GM04503 (cell line): ENCODE results near the gene CCDC15.
A peak's percentile ranks its signal among the peaks of the same experiment; 100 is the strongest.
"Not testable (repeated sequence)": the region's sequence is repeated elsewhere in the genome, so short reads cannot be mapped to it uniquely, and the experiment has no call there.

Experiments
- DNase-seq: peaks from one replicate; pipeline ENCODE4 v3.0.0-alpha.2; 2012; ENCODE audit warnings: low read depth

CCDC15 gene

DNA sequence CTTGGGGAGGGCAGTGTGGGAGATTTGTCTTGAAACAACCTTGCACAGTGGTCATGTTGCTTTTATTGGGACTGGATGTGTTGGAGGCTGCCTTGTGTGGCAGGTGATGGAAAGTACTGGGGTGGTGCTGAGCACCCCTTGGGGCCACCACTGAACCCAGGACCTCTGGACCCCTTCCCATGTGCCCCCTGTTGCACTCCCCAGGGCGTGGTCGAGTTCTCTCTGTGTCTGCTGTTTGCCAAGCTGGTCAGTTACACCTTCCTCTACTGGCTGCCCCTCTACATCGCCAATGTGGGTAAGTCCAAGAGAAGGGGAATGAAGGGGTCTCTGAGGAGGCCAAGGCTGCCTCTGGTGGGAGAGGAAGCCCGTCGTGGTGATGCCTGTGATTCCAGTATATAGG lies 128.0 kb downstream of the CCDC15 start:
- DNase-seq, result no peak

DNA sequence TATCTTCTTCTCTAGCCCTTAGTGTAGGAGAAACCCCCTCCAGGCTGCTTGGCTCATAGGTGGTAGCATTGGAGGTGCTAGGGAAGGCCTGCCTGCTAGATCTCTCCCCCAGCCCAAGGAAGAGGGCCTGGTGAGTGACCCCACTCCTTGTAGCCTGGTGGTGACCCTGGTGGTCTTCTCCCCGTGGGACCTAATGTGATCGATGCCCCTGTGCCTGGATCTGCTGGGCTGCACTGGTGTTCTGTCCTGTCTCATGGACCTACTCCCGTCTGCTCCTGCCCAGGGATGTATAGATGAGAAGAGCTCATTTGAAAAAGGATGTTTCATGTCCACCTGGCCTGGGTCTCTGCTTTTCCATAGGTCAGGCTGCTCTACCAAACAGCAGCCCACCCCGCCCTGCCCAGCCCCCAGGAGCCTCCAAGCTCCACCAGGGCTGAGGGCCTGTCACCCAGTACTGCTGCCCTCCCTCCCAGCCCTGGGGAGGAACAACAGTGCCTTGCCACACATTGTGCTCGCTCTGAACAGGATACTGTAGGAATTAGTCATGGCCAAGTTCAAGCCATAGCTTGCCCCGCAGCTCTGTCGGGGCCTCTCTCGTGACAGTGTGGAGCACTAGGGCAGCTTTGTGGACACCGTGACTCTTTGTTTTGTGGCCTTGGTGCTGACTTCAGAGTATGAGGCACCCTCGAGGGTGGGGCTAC lies 128.8 kb downstream of the CCDC15 start:
- DNase-seq, result peak; percentile 44

DNA sequence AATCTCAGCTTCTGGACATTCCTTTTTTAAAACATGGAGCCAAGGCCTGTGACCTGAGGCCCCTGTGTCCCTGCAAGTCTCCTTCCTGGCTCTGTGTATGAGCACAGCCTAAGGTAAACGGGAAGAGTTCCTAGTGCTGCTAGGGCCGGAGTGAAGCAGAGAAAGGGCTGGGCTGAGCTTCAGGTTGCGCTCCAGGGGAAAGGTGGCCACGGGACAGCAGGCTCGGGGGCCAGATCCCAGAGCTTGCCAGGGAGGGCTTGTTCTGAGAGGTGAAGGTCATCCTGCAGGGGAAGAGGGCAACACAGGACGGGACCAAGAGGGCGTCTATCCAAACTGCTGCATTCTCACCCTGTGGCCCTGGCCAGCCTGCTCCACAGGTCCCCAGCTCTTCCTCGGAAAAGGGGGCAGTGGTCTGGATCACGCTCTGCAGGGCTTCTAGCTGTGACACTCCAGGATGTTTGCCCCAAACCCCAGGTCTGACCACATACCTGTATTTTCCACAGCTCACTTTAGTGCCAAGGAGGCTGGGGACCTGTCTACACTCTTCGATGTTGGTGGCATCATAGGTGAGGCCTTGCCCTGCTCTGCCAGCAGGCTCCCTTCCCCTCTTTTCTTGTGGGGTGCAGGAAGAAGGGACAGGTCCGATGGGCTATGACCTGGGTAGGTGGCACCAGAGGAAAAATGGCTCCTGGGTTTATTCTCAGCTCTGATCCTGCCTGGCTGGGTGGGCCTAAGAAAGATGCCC lies 129.5 kb downstream of the CCDC15 start:
- DNase-seq, result no peak

DNA sequence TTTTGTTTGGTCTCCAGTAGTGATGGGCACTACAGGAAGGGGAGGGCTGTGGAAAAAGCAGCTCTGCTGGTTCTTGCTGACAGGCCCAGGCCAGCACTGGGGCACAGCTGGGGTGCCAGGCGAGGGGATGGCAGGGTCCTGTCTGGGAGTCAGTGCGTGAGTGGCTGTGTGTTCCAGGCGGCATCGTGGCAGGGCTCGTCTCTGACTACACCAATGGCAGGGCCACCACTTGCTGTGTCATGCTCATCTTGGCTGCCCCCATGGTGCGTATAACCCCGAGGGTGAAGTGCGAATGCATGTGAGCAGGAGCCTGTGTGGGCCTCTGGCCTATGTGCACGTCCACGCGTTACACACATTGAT lies 130.0 kb downstream of the CCDC15 start:
- DNase-seq, result no peak

DNA sequence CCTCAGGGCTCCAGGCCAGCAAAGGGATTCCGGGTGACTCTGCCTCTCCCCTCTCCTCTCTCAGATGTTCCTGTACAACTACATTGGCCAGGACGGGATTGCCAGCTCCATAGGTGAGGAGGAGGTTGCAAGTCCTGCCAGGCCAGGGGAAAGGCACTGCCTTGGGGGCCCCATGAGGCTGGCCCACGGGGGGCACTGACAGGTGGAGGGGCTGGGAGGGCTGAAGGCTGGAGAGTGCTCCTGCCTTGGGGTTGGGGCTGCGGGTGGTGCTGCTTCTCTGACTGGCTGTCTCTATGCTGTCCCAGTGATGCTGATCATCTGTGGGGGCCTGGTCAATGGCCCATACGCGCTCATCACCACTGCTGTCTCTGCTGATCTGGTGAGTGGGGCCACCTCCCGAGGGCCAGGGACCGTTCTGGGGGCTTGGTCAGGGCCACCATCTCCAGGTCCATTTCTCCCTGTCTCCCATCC lies 130.8 kb downstream of the CCDC15 start:
- no peak for DNase-seq

DNA sequence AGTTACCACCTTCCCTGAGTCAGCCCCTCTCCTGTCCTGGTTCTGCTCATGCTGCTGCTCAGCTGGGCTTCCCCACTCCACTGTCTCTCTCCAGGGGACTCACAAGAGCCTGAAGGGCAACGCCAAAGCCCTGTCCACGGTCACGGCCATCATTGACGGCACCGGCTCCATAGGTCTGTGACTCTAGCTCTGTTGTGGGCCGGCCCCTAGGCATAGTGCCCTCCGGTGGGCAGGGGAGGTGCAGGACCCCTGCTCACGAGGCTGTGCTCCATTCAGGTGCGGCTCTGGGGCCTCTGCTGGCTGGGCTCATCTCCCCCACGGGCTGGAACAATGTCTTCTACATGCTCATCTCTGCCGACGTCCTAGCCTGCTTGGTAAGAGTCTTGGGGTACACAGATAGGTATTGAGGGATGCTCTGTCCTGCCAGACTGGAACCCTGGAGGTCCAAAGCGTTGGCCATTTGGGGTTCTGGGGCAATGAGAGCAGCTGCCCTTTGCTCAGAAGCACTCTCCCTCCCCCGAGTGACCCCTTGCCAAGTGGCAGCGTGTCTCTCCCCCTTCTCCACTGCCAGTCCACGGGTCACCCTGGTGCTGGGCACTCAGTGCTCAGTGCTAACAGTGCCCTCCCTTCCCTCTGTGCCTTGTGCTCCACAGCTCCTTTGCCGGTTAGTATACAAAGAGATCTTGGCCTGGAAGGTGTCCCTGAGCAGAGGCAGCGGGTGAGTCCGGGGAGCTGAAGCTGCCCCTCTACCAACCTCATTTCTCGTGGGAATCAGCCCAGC lies 131.5 kb downstream of the CCDC15 start:
- no peak for DNase-seq

DNA sequence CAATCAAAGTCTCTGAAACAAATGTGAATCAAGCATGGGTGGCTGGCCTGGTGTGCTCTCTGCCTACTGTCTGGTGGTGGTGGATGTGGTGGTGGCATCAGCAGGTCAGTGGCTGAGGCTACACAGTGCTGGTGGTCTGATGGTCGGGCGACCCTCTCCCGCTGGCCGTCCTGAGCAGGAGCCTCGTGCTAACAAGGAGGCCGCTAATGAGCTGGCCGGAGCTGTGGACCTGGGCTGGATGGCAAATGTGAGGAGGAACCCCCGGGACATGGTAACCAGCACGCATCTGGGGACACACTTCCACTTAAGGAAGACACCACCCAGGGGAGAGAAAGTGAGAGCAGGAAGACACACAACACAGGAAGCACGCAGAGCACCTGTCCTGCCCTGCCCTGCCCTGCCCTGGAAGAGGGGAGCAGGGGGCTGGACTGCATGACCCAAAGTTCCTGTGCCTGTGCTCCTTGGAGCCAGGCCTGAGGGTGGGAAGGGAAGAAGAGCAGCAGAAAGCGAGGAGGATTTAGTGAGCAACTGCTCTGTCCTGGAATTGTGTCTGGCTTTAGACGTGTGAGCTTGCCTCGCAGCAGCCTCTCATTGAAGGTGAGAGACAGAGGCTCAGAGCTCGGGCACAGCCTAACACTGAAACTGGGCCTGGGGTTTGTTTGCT lies 132.8 kb downstream of the CCDC15 start:
- DNase-seq, result no peak

DNA sequence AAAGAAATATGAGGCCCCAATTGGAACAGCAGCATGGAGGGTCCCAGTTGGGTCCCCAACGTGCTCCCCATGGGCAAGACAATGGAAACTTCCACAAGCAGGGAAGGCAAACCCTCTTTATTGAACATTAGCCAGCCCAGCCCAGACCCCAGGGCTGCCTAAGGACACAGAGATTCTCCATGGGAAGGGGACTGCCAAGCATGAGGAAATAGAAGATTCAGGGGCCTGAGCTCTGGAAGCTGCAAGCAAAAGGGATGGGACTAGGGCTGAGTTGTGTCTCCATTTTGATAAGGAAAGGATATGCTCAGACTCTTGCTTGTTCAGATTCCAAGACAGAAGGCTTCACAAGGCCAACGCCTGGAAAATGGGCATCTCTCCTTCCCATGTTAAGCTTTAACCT lies 134.1 kb downstream of the CCDC15 start:
- no peak for DNase-seq

DNA sequence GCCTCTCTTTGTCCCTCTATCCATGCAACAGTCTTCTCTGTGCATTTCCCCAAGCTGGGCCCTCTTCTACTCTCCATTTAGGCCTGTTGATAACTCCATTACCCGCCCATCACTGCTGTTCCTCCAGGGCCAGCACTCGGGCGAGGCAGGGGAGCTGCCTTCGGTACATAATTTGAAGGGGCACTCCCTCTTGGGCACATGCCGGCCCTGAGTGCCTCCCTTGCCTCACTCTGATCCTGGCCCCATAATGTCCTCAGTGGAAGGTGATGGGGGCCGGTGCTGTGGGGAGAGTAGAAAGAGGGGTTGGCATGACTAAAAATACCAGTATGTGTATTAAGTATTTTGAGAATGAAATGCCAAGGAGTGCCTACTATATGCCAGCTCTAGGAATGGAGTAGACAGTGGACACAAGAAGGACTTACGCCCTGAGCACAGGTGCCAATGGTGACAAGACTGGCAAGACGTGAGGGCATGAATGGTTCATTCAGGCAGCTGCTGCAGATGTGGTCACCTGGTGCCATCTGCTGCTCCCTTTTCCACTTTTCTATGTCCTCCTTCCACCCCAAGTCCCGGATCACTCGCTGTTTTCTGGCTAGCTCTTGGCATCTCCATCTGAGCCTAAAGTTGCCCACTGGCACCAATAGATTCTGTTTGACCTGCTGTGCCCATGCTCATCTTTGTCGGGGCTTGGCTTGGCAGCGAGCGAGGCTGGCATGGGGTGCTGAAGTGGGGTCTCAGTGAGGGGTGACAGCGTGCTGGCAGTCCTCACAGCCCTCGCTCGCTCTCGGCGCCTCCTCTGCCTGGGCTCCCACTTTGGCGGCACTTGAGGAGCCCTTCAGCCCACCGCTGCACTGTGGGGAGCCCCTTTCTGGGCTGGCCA lies 134.8 kb downstream of the CCDC15 start:
- no peak for DNase-seq

DNA sequence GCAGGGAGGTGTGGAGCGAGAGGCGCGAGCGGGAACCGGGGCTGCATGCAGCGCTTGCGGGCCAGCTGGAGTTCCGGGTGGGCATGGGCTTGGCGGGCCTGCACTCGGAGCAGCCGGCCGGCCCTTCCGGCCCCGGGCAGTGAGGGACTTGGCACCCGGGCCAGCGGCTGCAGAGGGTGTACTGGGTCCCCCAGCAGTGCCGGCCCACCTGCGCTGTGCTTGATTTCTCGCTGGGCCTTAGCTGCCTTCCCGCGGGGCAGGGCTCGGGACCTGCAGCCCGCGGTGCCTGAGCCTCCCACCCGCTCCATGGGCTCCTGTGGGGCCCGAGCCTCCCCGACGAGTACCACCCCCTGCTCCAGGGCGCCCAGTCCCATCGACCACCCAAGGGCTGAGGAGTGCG lies 135.5 kb downstream of the CCDC15 start:
- not testable (repeated sequence) for DNase-seq

DNA sequence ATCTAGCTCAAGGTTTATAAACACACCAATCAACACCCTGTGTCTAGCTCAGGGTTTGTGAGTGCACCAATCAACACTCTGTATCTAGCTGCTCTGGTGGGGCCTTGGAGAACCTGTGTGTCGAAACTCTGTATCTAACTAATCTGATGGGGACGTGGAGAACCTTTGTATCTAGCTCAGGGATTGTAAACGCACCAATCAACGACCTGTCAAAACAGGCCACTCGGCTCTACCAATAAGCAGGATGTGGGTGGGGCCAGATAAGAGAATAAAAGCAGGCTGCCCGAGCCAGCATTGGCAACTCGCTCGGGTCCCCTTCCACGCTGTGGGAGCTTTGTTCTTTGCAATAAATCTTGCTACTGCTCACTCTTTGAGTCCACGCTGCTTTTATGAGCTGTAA lies 136.1 kb downstream of the CCDC15 start:
- DNase-seq, result not testable (repeated sequence)

DNA sequence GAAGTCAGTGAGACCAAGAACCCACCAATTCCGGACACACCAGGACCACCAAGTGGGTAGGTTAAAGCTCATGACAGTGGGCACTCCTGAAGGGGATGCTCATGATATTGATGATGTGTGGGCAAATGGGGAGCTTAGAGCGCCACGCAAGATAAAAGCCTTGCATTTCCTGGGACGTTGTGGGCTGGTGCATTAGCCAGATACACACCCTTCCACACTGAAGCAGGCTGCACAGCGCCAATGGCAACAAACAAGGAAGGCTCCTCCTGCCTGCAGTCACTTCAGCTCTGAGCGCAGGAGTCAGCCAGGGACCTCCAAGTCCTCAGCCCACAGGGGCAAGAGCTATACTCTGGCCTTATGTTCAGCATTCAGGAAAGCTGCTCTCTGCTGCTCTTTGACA lies 136.8 kb downstream of the CCDC15 start:
- no peak for DNase-seq
